Keratinocyte (primary cell): ENCODE data around the gene ZNF391.

Experiments
- EZH2 ChIP-seq: IDR thresholded peaks from one replicate; pipeline ENCODE4 v1.6.1; 2012; ENCODE audit warnings: inconsistent platforms, mild to moderate bottlenecking, low read length, moderate library complexity
- TF ChIP-seq, protein P1 (sequence below), 3 experiments: IDR thresholded peaks in 1 of 3; conservative IDR thresholded peaks in 1 of 3; optimal IDR thresholded peaks in 1 of 3; 2 replicates in 2 of 3; 3 replicates in 1 of 3; pipeline versions ENCODE3 to v1.5.1; 2011; ENCODE audit warnings: low read length in 3 of 3, mild to moderate bottlenecking in 3 of 3, moderate library complexity in 2 of 3, control low read depth in 1 of 3, inconsistent platforms in 1 of 3; ENCODE audit not compliant: insufficient read depth in 2 of 3; ENCODE audit errors: extremely low read depth in 1 of 3

- TF ChIP-seq, protein P1, sequence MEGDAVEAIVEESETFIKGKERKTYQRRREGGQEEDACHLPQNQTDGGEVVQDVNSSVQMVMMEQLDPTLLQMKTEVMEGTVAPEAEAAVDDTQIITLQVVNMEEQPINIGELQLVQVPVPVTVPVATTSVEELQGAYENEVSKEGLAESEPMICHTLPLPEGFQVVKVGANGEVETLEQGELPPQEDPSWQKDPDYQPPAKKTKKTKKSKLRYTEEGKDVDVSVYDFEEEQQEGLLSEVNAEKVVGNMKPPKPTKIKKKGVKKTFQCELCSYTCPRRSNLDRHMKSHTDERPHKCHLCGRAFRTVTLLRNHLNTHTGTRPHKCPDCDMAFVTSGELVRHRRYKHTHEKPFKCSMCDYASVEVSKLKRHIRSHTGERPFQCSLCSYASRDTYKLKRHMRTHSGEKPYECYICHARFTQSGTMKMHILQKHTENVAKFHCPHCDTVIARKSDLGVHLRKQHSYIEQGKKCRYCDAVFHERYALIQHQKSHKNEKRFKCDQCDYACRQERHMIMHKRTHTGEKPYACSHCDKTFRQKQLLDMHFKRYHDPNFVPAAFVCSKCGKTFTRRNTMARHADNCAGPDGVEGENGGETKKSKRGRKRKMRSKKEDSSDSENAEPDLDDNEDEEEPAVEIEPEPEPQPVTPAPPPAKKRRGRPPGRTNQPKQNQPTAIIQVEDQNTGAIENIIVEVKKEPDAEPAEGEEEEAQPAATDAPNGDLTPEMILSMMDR (optimal IDR thresholded peaks at IDR 0.05 in 1 of 3, IDR thresholded peaks at IDR 0.05 in 1 of 3, conservative IDR thresholded peaks at IDR 0.05 in 1 of 3; ENCODE audit: extremely low read depth in 1 of 3, insufficient read depth in 2 of 3, low read length in 3 of 3) = no peak
- no peak for TF ChIP-seq EZH2
Measured at GRCh38 chr6:27428966-27429365, 40.4 kb downstream of the ZNF391 start.
